Nephron (organoid): Measurements from ENCODE around the gene RNASEL.

ENCODE experiments used
- H3K27ac Mint-ChIP-seq, 3 experiments: 2 replicates each; pipeline ENCODE4 v1.8.0; 2020; ENCODE audit warnings: mixed read lengths in 3 of 3, mild to moderate bottlenecking in 2 of 3, moderate library complexity in 1 of 3
- H3K27me3 Mint-ChIP-seq: 2 replicates; pipeline ENCODE4 v1.8.0; 2021; ENCODE audit warnings: low read depth, mild to moderate bottlenecking, moderate library complexity, mixed read lengths
- H3K36me3 Mint-ChIP-seq: 2 replicates; pipeline ENCODE4 v1.8.0; 2020; ENCODE audit warnings: low read depth, mixed read lengths
- H3K4me1 Mint-ChIP-seq: 2 replicates; pipeline ENCODE4 v1.8.0; 2020; ENCODE audit warnings: mixed read lengths
- H3K4me3 Mint-ChIP-seq, 3 experiments: 2 replicates each; pipeline ENCODE4 v1.8.0; 2020; ENCODE audit warnings: mild to moderate bottlenecking in 3 of 3, mixed read lengths in 3 of 3, moderate library complexity in 2 of 3
- H3K9me3 Mint-ChIP-seq: 2 replicates; pipeline ENCODE4 v1.8.0; 2020; ENCODE audit warnings: mixed read lengths
- TF ChIP-seq, protein P1 (sequence below), 3 experiments: fragments of 200-600 bp; sonication (generic); IDR thresholded peaks; one replicate each; pipeline ENCODE4 v1.5.0; 2021; ENCODE audit warnings: antibody characterized with exemption in 3 of 3; ENCODE audit not compliant: unreplicated experiment in 3 of 3

Gene RNASEL, protein sequence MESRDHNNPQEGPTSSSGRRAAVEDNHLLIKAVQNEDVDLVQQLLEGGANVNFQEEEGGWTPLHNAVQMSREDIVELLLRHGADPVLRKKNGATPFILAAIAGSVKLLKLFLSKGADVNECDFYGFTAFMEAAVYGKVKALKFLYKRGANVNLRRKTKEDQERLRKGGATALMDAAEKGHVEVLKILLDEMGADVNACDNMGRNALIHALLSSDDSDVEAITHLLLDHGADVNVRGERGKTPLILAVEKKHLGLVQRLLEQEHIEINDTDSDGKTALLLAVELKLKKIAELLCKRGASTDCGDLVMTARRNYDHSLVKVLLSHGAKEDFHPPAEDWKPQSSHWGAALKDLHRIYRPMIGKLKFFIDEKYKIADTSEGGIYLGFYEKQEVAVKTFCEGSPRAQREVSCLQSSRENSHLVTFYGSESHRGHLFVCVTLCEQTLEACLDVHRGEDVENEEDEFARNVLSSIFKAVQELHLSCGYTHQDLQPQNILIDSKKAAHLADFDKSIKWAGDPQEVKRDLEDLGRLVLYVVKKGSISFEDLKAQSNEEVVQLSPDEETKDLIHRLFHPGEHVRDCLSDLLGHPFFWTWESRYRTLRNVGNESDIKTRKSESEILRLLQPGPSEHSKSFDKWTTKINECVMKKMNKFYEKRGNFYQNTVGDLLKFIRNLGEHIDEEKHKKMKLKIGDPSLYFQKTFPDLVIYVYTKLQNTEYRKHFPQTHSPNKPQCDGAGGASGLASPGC

DNA sequence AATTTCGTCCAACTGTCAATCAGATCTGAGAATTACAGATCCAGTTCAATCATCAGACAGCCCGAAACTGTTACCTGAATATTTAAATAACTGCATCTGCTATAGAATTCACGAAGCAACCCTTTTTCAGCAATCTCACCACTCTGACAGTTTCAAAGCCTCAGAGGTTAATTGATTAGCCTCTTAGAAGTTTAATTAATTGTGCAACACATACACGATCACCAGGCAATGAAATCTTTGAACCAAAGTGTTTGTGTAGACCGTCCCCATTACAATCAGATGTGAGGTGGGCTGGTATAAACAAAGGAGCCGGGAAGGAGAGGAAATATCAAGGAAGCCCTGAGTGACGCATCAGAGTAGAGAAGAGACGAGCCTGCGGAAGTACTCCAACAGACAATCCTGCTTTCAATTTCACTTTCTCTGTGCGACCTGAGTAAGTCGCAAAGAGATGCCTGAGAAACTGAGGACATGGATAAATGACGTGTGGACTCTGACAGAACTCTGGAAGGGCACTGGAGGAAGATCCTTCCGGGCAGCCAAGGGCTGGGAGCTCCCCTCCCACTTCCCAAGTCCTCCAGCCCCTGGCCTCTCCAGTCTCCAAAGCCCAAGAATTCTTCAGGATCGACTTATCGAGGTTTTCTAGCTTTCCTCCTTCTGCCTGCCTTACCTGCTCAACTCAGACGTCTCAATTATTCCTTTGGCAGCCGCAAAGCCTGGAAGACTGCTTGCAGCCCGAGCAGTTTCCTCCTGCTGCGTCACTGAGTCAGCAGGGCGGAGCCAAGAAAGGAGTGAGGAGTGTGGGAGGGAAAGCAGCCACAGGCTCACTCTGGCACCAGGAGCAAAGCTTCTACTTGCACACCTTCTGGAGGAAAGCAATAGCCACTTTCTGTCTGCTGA lies at the start of gene RNASEL:
Gene RNASEL, minus strand, starts transcription at position 757 of the 897 bp plus-strand sequence. CDS start 2,450 bp downstream, outside the sequence.
- Mint-ChIP-seq H3K4me3 (peak within 1 kb of the TSS; percentile 91 to 92 (median 92)), H3K9me3 (peaks cover 4% of the 10 kb centered on the region), H3K4me1 (peaks cover 6% of the 10 kb centered on the region), H3K27me3 (peaks cover 6% of the 10 kb centered on the region), H3K36me3 (peaks cover 12% of the 10 kb centered on the region), H3K27ac (peak within 1 kb of the TSS; percentile 92 to 94 (median 94))
- TF ChIP-seq, protein P1, sequence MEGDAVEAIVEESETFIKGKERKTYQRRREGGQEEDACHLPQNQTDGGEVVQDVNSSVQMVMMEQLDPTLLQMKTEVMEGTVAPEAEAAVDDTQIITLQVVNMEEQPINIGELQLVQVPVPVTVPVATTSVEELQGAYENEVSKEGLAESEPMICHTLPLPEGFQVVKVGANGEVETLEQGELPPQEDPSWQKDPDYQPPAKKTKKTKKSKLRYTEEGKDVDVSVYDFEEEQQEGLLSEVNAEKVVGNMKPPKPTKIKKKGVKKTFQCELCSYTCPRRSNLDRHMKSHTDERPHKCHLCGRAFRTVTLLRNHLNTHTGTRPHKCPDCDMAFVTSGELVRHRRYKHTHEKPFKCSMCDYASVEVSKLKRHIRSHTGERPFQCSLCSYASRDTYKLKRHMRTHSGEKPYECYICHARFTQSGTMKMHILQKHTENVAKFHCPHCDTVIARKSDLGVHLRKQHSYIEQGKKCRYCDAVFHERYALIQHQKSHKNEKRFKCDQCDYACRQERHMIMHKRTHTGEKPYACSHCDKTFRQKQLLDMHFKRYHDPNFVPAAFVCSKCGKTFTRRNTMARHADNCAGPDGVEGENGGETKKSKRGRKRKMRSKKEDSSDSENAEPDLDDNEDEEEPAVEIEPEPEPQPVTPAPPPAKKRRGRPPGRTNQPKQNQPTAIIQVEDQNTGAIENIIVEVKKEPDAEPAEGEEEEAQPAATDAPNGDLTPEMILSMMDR (IDR thresholded peaks at IDR 0.05; ENCODE audit: unreplicated experiment in 3 of 3) = no peak

DNA sequence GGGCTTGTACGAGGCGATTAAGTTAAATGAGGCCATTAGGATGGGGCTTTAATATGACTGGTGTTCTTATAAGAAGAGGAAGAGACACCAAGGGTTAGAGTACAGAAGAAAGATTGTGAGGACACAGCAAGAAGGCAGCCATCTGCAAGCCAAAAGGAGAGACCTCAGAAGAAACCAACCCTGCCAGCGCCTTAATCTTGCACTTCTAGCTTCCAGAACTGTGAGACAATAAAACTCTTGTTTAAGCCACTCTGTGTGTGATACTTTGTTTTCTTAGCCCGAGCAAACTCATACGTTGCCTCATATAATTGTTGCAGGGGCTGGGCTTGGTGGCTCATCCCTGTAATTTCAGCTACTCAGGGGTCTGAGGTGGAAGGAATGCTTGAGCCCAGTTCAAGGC lies 48.7 kb upstream of the RNASEL start:
- Mint-ChIP-seq H3K36me3 (no peaks in the 10 kb centered on the region), H3K27ac (no peak overlapping the region), H3K4me1 (peaks cover 16% of the 10 kb centered on the region), H3K4me3 (no peak overlapping the region), H3K27me3 (peaks cover 5% of the 10 kb centered on the region), H3K9me3 (no peaks in the 10 kb centered on the region)
- TF ChIP-seq, protein P1 (IDR thresholded peaks at IDR 0.05; ENCODE audit: unreplicated experiment in 3 of 3) = no peak

DNA sequence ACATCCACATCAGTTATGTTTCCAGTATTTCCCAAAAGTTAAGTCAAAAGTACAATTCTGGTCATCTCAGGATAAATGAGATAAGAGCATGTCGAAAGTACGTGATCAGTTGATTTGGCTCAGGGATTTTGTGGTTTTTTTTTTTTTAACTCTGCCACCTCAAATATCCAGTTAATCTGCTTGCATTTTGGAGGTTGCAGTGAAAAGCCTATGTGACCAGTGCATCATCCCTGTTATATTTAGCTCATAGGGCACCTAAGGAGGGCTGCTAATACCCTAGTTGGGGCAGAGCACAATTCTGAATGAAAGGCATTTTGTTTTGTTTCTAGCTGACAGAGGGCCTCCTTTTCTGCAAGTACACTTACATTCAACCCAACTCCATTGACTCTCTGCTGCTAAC lies 46.8 kb upstream of the RNASEL start:
- Mint-ChIP-seq H3K27ac (no peak overlapping the region), H3K27me3 (peaks cover 9% of the 10 kb centered on the region), H3K9me3 (no peaks in the 10 kb centered on the region), H3K4me3 (no peak overlapping the region), H3K4me1 (peaks cover 19% of the 10 kb centered on the region), H3K36me3 (no peaks in the 10 kb centered on the region)
- TF ChIP-seq, protein P1 (IDR thresholded peaks at IDR 0.05; ENCODE audit: unreplicated experiment in 3 of 3) = no peak

DNA sequence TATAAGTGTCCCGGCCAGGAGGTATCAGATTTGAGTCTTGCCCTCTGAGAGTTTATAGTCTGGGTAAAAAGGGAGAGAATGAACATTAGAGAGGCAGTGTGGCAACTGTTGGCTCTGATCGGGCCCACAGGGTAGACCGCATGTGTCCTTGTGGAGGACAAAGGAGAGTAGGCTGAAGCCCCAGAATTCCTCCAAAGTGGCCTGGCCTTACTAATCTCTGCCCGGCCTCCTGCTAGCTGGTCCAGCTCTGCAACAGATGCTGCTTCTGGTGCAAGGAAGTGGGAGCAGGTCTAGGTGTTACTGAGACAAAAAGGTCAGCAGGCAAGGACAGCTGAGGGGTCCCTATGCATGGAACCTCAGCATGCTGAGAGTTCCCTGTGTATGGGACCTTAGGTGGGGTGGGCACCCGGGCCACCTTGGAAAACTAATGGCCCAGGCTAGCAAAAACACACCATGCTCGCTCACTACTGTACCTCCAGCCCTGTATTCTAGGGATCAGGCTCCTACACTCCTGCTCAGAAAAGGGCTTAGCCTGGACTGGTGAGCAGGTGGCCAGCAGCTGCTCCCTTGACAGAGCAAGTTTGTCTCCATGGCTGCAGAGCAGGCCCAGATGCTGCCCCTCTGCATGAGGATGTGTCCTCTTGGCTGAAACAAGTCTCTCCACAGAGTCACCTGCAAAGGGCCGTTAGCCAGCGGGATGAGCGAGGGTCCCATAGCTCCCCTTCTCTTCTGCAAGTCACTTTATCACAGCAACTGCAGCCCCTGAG lies 45.4 kb upstream of the RNASEL start:
- Mint-ChIP-seq H3K27ac (peak overlapping the region; percentile 6 to 15 (median 15)), H3K27me3 (peaks cover 9% of the 10 kb centered on the region), H3K36me3 (no peaks in the 10 kb centered on the region), H3K4me1 (peaks cover 28% of the 10 kb centered on the region), H3K4me3 (no peak overlapping the region), H3K9me3 (no peaks in the 10 kb centered on the region)
- TF ChIP-seq, protein P1 (IDR thresholded peaks at IDR 0.05; ENCODE audit: unreplicated experiment in 3 of 3) = no peak

DNA sequence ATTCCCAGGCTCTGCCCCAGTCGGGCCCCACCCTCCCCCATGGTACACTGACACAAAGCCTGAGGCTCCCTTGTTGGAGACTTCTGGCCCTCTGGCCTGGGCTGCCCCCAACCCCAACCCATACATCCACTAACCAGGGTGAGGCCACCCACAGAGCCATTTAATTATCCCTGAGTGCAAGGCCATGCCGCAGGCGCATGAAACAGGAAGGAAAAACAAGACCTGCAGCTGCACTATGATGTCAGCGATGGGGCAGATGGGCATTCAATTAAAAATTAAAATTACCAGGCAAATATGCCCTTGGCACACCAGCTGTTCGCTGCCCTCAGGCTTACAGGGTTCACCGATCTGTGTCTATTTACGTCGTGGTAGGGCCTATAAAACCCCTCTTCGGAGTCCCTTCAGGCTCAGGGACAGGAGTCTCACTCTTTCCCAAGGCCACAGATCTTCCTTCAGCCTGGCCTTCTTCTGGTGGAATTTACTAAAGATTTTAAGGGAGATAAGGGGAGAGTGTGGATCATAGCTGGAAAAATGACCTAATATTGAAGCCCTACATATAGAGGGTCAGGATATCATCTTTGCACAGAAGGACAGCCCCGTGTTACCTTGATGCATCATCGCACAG lies 44.7 kb upstream of the RNASEL start:
- no peaks in the 10 kb centered on the region for H3K36me3 Mint-ChIP-seq
- peaks cover 35% of the 10 kb centered on the region for H3K4me1 Mint-ChIP-seq
- no peak overlapping the region for H3K4me3 Mint-ChIP-seq
- TF ChIP-seq, protein P1 (IDR thresholded peaks at IDR 0.05; ENCODE audit: unreplicated experiment in 3 of 3) = no peak
- peak overlapping the region; percentile 6 to 15 (median 15) for H3K27ac Mint-ChIP-seq
- H3K27me3 Mint-ChIP-seq = peaks cover 9% of the 10 kb centered on the region
- no peaks in the 10 kb centered on the region for H3K9me3 Mint-ChIP-seq
